ENCODE measurements around the gene PSMC2.
"Not testable (repeated sequence)": the region's sequence is repeated elsewhere in the genome, so short reads cannot be mapped to it uniquely, and the experiment has no call there.

Gene PSMC2

DNA sequence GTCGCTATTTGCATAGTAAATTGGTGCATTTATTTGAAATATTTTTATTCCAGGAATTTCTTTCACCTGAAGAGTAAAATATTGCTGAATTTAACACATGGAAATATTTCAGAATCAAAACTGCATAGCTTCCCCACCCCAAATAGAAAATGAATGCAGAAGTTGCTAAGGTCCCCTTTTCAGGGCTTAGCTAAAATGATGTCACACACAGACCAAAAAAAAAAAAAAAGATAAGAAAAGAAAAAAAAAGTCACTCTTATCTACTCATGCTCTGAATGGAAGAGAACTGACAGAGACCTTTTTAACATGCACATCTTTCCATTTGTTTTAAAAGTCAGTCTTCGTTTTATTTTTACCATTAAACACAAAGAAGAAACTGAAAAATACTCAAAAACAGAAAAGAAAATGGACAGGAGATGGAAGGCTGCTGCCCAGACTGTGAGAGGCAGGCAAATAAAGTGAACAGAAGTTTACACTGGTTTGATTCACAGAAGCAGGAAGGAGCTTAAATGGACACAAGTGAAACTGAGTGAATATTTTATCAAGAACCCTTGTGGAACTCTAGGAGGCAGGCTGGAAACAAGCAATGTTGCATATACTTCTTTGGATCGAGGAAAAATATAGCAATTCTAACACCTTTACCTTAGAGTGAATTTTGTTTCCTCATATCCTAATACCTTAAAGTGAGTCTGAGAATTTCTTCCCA is 32.0 kb downstream of the PSMC2 start:
- no peak for DNase-seq (ENCODE audit: low read depth in 2 of 2)

DNA sequence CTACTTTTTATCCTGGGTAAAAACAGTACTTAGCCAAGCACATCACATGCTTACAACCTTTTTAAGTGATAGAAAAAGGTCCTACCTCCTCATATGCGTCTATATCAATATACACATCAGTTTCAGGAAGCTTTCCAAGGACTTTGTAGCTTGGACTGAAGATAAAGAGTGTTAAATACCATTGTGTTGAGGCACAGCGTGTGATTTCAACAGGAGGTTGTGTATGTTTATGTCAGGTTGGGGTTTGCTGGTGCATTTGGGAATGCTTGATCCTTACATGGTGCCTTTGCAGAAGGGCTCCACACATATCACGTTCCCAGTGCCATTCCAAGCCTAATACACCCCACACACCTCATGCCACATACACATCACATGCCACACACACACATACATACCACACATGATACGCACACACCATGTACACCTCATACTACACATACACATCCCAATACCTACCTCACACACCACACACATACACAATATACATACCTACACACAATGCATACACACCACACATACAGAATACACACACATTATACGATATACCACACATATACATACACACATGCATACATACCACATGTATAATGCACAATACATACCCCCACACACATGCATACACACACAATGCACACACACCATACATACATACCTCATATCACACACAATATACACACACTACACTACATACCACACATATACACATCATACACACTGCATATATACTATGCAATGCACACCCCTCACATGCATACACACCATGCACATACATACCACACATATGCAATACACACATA is 33.1 kb downstream of the PSMC2 start:
- no peak for DNase-seq (ENCODE audit: low read depth in 2 of 2)

DNA sequence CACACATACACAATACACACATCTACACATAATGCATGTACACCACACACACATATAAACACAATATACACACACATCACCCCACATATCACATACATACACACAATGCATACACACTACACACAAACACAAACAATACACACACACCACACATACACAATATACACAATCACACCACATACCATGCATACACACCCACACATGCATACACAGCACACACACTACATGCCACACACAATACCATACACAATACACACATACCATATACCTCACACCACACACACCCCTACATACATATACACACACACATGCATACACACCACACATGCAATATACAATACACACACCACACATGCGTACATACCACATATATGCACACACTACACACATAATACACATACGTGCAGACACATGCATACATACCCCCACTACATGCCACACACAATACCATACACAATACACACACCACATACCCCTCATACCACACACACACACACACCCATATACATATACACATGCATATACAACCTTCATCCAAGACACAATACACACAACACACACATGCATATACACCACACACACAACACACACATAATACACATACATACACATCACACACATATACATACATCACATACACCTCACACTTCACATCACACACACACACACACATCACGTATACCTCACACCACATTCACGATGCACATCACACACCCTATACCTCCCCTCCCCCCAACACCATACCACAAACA is 34.0 kb downstream of the PSMC2 start:
- DNase-seq (ENCODE audit: low read depth in 2 of 2), result no peak

DNA sequence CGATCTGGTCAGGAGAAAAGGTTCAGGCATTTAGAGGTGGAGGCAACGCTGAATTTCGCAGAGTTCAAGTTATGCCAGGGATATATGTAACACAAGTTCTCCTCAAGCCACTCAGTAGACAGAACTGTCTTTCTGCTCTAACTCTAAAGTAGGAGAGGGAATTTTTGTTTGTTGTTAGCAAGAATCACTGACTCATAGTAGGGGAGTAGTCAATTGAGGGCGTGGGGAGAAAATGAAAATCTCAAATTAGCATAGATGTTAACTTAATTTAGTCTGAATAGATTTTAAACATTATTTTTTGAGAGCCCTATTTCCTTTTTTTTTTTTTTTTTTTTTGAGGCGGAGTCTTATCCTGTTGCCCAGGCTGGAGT is 34.6 kb downstream of the PSMC2 start:
- no peak for DNase-seq (ENCODE audit: low read depth in 2 of 2)

DNA sequence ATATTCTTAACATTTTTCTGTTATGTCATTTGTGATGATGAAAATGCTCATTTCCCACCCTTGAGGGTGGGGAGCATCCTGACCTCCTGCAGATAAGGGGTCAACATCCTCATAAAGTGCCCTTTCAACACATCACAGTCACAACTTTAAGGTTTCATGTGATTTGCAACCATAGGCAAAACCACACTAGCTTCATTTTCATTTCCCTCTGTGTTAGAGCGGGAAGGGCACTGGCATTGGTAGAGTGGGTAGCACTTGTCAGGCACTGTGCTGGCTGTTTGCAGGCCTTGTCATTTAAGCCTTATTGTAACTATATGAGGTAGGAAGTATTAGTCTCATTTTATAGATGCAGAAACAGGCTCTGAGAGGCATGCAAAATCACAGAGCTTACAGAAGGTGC is 39.8 kb downstream of the PSMC2 start:
- DNase-seq (ENCODE audit: low read depth in 2 of 2), result no peak

DNA sequence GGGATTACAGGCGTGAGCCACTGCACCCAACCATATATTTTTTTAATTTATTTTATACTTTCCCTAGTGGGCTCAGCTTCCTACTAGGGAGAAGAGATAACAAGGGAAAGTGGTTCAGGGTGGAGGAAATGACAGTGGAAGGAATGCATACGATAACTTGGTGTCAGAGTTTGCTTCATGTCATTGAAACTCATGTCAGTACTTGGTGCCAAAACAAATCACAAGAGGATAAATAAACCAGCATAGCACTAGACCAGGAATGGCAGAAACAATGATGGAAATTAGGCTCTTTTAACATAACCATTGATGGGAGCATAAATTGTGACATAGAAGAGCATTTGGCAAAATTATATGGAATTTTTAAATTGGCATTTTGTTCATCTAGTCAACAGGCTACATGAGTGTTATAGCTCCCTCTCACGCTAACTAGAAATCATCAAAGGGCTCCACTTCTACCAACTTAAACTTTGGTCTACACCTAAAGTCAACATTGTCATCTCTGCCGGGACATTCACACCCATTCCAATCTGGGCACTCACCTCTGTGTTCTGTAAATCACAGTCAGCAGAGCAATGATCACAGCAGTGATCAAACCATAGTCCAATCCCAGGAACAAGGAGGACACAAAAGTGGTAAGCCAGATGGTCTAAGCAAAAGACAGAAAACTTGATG is 41.2 kb downstream of the PSMC2 start:
- no peak for DNase-seq (ENCODE audit: low read depth in 2 of 2)

DNA sequence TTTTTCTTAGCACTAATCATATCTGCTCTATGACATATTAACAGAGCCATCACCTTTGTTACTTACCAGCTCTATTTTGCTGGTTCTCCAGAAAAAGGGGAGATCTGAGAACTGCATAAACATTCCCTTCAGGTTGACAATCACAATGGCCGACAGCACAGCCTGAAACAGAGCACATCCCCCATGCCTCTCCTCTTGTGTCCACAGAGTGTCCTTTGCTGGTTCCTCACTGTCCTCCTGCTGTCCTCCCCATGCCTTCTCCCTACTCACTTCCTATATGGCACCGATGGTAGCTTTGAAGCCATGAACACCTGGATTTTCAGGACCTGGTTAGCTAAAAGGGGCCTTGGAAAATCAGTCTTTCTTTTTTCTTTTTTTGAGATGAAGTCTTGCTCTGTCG is 41.8 kb downstream of the PSMC2 start:
- DNase-seq (ENCODE audit: low read depth in 2 of 2), result no peak

DNA sequence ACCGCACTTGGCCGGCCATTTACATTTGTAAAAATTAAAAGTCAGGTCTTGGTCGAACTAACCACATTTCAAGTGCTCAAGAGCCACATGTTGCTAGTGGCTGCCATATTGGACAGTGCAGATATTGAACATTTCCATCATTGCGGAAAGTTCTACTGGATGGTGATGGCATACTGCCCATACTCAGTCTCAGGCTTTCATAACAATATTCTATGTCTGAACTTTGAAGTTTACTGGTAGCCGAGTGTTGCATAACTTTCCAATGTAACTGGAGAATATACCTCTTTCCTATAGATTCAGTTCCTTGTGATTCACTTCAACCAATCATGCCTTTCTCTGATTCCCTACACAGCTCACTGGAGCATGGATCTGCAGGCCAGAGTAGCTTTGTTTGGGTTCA is 43.7 kb downstream of the PSMC2 start:
- no peak for DNase-seq (ENCODE audit: low read depth in 2 of 2)

DNA sequence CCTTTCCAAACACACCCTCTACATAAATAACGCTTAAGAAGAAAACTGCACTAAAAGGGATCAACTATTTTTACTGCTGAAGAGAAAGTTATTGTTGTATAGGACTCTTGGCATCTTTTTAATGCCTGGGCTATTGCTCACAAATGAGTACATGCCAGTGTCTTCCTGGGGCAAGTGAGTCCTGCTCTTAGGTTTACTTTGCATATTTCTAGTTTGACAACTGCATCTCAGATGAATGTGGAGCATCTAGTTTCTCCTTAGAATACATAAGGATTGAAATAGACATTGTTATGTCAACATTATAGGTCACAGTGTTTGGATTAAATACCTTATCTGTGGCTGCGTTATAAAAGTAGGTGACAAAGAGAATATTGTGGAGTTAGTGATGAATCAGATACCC is 44.5 kb downstream of the PSMC2 start:
- no peak for DNase-seq (ENCODE audit: low read depth in 2 of 2)

DNA sequence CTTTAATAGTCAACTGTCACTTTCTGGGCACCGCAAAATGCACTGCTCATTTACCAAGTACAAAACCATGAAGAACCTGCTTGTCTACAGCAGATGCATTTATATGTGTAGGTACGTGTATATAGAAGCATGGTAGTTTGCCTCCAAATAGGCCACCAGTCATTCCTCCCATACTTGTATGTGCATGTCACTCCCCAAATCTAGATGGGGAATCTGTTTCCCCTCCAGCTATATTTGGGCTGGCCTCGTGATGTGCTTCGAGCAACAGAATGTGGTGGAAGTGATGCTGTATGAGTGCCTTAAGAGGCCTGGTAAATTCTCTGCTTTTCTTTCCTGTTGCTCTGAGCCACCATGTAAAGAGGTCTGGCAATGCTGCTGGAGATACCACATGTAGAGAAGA is 47.1 kb downstream of the PSMC2 start:
- DNase-seq (ENCODE audit: low read depth in 2 of 2), result no peak

DNA sequence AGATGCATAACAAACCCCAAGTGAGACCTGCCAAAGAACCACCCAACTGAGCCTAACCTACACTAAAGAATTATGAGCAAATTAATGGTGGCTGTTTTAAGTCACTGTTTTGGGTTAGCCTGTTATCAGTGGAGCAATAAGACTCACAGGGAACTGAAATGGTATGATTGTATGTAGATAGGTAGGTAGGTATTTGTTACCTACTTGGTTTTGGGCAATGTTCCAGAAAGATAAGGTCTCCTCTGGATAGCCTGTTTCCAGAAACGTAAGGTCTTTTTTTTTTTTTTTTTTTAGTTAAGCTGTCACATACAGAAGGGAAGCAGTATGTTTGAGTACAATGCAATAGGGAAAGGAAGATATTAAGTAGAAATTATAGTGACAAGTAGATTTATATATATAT is 47.6 kb downstream of the PSMC2 start:
- DNase-seq (ENCODE audit: low read depth in 2 of 2), result no peak

DNA sequence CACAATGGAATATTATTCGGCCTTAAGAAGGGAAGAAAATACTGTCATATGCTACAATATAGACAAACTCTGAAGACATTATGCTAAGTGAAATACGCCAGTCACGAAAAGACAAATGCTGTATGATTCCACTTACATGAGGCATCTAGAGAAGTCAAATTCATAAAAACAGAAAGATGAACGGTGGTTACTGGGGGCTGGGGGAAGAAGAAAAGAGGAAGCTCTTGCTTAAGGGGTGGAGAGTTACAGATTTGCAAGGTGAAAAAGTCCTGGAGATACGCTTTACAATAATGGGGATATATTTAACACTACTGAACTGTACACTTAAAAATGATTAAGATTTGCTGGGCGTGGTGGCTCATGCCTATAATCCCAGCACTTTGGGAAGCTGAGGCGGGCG is 49.0 kb downstream of the PSMC2 start:
- DNase-seq (ENCODE audit: low read depth in 2 of 2), result no peak

DNA sequence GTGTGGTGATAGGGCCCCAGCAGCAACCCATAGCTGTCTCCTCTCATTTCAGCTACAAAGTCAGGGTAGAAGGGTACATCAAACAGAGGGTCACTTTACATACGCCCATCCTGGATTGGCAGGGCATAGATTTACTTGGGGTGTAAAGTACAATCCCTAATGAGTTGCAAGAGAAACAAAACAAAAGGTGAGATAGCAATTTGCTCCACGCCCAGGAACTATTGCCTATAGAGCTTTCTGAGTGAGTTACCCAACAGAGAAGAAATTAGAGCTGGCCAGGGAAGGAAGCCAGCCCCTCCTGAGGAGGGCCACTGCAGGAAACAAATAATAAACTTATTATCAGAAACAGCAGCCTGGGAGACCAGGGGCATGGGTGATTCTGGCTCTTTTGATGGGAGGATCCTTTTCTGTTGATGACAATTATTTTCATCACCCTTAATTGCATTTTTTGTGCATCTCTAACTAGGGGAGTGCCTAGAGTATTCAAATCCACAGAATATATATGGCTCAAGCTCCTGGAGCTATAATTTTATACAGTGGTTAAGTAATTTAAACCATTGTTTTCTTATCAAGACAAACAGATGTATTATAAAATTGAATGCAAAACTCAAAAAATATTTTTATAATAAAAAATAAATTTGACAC is 51.2 kb downstream of the PSMC2 start:
- no peak for DNase-seq (ENCODE audit: low read depth in 2 of 2)

DNA sequence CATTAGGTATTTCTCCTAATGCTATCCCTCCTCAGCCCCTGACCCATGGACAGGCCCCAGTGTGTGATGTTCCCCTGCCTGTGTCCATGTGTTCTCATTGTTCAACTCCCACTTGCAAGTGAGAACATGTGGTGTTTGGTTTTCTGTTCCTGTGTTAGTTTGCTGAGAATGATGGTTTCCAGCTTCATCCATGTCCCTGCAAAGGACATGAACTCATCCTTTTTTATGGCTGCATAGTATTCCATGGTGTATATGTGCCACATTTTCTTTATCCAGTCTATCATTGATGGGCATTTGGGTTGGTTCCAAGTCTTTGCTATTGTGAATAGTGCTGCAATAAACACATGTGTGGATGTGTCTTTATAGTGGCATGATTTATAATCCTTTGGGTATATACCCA is 52.2 kb downstream of the PSMC2 start:
- DNase-seq (ENCODE audit: low read depth in 2 of 2), result not testable (repeated sequence)

DNA sequence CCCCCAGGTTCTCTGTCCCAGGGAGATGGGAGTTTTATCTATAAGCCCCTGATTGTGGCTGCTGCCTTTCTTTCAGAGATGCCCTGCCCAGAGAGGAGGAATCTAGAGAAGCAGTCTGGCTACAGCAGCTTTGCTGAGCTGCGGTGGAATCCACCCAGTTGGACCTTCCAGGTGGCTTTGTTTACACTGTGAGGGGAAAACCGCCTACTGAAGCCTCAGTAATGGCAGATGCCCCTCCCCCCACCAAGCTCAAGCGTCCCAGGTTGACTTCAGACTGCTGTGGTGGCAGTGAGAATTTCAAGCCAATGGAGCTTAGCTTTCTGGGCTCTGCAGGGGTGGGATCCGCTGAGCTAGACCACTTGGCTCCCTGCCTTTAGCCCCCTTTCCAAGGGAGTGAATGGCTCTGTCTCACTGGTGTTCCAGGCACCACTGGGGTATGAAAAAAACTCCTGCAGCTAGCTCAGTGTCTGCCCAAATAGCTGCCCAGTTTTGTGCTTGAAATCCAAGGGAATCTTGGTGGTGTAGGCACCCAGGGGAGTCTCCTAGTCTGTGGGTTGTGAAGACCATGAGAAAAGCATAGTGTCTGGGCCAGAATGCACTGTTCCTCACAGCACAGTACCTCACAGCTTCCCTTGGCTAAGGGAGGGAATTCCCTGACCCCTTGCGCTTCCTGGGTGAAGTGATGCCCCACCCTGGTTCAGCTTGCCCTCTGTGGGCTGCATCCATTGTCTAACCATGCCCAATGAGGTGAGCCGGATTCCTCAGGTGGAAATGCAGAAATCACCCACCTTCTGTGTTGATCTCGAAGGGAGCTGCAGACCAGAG is 58.6 kb downstream of the PSMC2 start:
- DNase-seq (ENCODE audit: low read depth in 2 of 2), result not testable (repeated sequence)

DNA sequence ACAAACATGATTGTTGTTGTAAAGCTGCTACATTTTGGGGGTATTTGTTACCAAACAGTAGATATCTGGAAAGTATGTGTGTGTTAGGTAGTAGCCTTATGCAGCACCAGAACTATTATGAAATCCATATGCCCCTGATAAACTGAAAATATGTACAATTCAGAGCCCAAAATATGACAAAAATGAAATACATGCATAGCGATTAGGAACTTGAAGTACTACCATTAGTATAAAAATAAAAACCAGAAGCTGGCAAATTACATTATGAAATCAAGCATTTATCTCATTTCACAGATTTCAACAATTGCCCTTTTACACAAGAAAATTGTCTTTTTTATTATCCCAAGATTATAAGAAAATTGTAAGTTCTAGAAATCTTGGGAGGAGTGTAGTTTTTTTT is 64.7 kb downstream of the PSMC2 start:
- DNase-seq (ENCODE audit: low read depth in 2 of 2), result no peak

DNA sequence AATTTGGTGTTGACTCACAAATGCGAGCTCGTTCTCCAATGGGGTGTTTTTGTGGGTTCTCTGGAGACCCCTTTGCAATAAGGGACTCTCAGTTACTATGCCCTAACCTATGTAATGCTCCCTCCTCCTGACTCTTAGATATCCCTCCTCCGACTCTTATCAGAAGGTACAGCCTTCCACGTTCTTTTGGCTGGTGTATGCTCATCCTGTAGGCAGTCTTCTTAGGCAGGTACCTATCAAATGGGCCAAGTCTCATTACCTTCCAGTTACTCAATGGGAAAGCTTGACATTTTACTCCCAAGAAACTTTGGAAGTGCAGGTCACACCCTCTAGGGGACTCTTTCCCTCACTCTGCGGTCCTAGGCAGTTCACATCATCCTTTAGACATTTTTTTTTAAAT is 66.0 kb downstream of the PSMC2 start:
- no peak for DNase-seq (ENCODE audit: low read depth in 2 of 2)

DNA sequence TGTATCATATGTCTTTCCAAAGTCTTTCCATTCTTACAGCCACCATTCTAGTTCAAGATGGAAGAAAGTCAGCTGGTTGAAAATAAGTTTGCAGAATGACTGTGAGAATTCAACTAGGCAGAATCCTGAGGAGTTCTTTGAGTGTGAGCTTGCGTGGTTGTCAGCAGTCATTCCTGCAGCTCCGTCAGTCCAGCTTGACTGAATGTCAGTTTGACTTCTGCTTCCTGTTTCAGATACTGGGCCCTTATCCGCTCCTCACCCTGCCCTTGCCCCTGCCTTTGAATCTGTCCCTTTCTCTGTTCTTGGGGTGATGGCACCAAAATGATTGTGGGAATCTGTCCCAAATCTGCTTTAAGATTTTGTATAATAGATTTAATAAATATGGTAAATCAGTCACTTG is 70.8 kb downstream of the PSMC2 start:
- DNase-seq (ENCODE audit: low read depth in 2 of 2), result no peak
